IPS-18c (cell line): Measurements from ENCODE around the gene PPARA.
A peak's percentile ranks its signal among the peaks of the same experiment; 100 is the strongest.

ENCODE experiments used
- H3K4me3 ChIP-seq: 2 replicates; pipeline ENCODE4 v1.7.0; 2013; ENCODE audit warnings: low read depth, mild to moderate bottlenecking, low read length, moderate library complexity; ENCODE audit not compliant: insufficient read depth
- H3K9me3 ChIP-seq: one replicate; pipeline ENCODE4 v1.6.1; 2013; ENCODE audit warnings: mild to moderate bottlenecking, low read length, moderate library complexity; ENCODE audit not compliant: control insufficient read depth, insufficient read depth

Gene PPARA

GRCh38 chr22:46150034-46150654 is at the start of gene PPARA:
Gene PPARA (plus strand): TSS chr22:46150526. CDS start chr22:46198384, 47,858 bp downstream.
- Histone ChIP-seq H3K9me3 (peaks cover 2% of the 10 kb centered on the region), H3K4me3 (peak within 1 kb of the TSS; percentile 79)

GRCh38 chr22:46102159-46102558 is 48.2 kb upstream of the PPARA start:
- H3K9me3 ChIP-seq = no peaks in the 10 kb centered on the region
- H3K4me3 ChIP-seq = no peak overlapping the region

- Histone ChIP-seq H3K9me3 (no peaks in the 10 kb centered on the region), H3K4me3 (no peak overlapping the region)
These were observed 47.6 kb upstream of the PPARA start for GRCh38 chr22:46102752-46103151.

- H3K4me3 ChIP-seq = no peak overlapping the region
- no peaks in the 10 kb centered on the region for H3K9me3 ChIP-seq
These were observed 47.1 kb upstream of the PPARA start for GRCh38 chr22:46103181-46103580.

- H3K9me3 ChIP-seq = no peaks in the 10 kb centered on the region
- no peak overlapping the region for H3K4me3 ChIP-seq
These were observed 46.7 kb upstream of the PPARA start for GRCh38 chr22:46103664-46104063.

- Histone ChIP-seq H3K9me3 (no peaks in the 10 kb centered on the region), H3K4me3 (no peak overlapping the region)
These were observed 46.0 kb upstream of the PPARA start for GRCh38 chr22:46104170-46104880.

- H3K4me3 ChIP-seq = no peak overlapping the region
- H3K9me3 ChIP-seq = no peaks in the 10 kb centered on the region
These were observed 45.3 kb upstream of the PPARA start for GRCh38 chr22:46104881-46105493.

GRCh38 chr22:46105494-46106278 is 44.6 kb upstream of the PPARA start:
- Histone ChIP-seq H3K4me3 (no peak overlapping the region), H3K9me3 (no peaks in the 10 kb centered on the region)

GRCh38 chr22:46106279-46107022 is 43.9 kb upstream of the PPARA start:
- H3K9me3 ChIP-seq = no peaks in the 10 kb centered on the region

GRCh38 chr22:46107089-46107664 is 43.1 kb upstream of the PPARA start:
- Histone ChIP-seq H3K9me3 (no peaks in the 10 kb centered on the region), H3K4me3 (no peak overlapping the region)

More at GRCh38 chr22:46106279-46107022, 43.9 kb upstream of the PPARA start:
- no peak overlapping the region for H3K4me3 ChIP-seq

GRCh38 chr22:46107753-46108563 is 42.4 kb upstream of the PPARA start:
- no peaks in the 10 kb centered on the region for H3K9me3 ChIP-seq
- H3K4me3 ChIP-seq = no peak overlapping the region

DNA sequence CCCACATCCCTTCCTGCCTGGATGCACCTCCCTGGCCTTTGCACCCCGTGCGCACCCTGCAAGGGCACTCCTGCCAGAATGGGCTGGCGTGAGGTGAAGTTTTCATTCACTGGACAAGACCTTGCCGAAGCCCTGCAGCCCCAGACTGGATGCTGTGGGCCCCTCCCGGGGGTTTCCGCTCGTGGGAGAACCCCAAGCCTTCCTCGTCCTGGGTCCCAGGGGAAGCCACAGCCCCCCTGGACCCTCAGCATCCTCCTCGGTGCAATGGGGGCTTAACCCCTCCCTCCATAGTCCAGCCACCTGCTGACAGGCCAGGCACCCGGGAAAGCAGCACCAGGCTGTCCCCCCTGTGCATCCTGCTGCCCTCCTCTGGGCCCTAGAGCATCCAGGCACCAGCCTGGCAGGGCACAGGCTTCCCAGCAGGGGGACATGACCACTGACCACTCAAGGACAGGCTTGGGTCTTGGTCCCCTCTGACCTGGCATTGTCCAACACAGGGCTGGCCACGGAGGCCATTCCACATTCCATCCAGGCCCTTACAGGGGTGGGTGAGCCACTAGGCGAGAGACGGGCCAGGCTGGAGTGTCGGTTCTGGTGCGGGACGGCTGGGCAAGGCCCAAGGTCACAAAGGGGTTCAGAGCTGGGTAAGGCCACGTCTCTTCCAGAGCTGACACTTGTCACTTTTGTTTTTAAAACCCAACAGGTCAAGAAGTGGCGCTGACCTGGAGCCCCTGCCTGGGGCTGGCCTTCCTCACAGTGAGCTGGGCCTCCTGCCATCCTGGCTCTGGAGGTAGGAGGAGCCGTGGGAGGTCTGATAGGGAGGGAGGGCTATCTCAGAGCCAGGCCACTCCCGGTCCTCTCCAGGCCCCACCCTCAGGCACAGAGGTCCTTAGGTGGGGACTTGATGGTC is 41.5 kb upstream of the PPARA start:
- no peak overlapping the region for H3K4me3 ChIP-seq

DNA sequence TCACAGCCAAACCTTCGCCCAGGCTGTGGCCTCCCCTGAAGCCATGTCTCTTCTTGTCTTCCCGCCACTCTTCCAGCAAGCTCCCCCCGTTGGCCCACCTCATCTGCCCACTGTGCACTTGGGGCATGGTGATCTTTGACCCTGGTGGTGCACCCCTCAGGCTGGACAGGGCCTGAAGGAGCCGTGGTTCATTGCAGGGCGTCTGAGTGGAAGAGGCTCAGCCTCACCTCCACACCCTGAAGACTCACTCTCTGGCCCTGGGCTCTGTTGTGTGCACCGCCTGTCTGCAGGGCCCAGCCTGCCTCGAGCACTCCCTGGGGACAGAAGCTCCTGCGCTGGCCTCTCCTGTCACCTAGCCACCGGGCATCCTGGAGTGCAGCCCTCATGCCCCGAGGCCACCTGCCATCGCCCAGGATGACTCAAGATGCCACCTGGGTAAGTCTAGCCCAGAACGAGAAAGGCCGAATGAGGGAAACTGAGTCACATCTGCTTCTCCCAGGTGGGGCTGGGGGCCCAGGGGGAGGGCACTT is 40.8 kb upstream of the PPARA start:
- H3K9me3 ChIP-seq = no peaks in the 10 kb centered on the region
- H3K4me3 ChIP-seq = no peak overlapping the region

More for the DNA sequence above, 41.5 kb upstream of the PPARA start:
- H3K9me3 ChIP-seq = no peaks in the 10 kb centered on the region

DNA sequence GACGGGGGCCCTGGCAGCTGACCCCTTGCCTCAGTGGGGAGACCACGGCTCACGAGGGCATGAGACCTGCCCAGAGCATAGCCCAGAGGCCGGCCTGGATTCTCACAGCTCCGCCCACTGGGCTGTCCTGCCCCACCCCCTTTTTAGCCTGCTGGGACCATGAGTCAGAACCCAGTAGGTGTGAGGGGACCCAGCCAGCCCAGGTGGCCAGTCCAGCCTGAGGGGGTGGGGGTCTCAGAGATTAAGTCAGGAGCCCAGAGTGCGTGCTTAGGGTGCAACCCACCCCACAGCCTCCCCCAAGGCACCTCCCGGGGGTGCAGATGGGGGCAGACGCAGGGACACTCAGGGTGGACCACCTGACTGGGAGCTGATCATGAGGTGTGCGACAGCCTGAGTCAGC is 40.1 kb upstream of the PPARA start:
- Histone ChIP-seq H3K4me3 (no peak overlapping the region), H3K9me3 (no peaks in the 10 kb centered on the region)
